HG03432 (cell line): ENCODE measurements around the gene GOSR2.

ENCODE experiments used
- ATAC-seq: cut with Tn5 transposase; IDR thresholded peaks from one replicate; pipeline ENCODE4 v1.9.1; 2021; ENCODE audit warnings: mild to moderate bottlenecking, moderate library complexity; ENCODE audit not compliant: unreplicated experiment

Gene GOSR2

GRCh38 chr17:46958041-46958591, 35.2 kb downstream of the GOSR2 start:
- no peak for ATAC-seq

- no peak for ATAC-seq
These were observed 37.2 kb downstream of the GOSR2 start for GRCh38 chr17:46960152-46960551.

GRCh38 chr17:46962374-46962790, 39.4 kb downstream of the GOSR2 start:
- ATAC-seq = no peak

GRCh38 chr17:46963571-46963970, 40.6 kb downstream of the GOSR2 start:
- ATAC-seq = no peak

- ATAC-seq = no peak
These were observed 41.6 kb downstream of the GOSR2 start for GRCh38 chr17:46964315-46965265.

- ATAC-seq = no peak
These were observed 45.4 kb downstream of the GOSR2 start for GRCh38 chr17:46968224-46968834.

- ATAC-seq = no peak
These were observed 45.9 kb downstream of the GOSR2 start for GRCh38 chr17:46968896-46969295.

- no peak for ATAC-seq
These were observed 48.8 kb downstream of the GOSR2 start for GRCh38 chr17:46971647-46972300.

GRCh38 chr17:46972346-46972745, 49.4 kb downstream of the GOSR2 start:
- no peak for ATAC-seq

- no peak for ATAC-seq
These were observed 51.1 kb downstream of the GOSR2 start for GRCh38 chr17:46974086-46974485.

GRCh38 chr17:46975287-46975686, 52.3 kb downstream of the GOSR2 start:
- no peak for ATAC-seq

- no peak for ATAC-seq
These were observed 53.8 kb downstream of the GOSR2 start for GRCh38 chr17:46976626-46977270.

- no peak for ATAC-seq
These were observed 54.4 kb downstream of the GOSR2 start for GRCh38 chr17:46977348-46977747.

- no peak for ATAC-seq
These were observed 55.0 kb downstream of the GOSR2 start for GRCh38 chr17:46977750-46978488.

- no peak for ATAC-seq
These were observed 55.7 kb downstream of the GOSR2 start for GRCh38 chr17:46978489-46979146.

- no peak for ATAC-seq
These were observed 56.3 kb downstream of the GOSR2 start, which contains the start of gene RPRML for GRCh38 chr17:46979147-46979863. Gene RPRML (minus strand): TSS chr17:46979253. CDS start chr17:46979007, 246 bp downstream.

GRCh38 chr17:46982577-46982976, 59.6 kb downstream of the GOSR2 start:
- no peak for ATAC-seq

- no peak for ATAC-seq
These were observed 60.8 kb downstream of the GOSR2 start for GRCh38 chr17:46983782-46984181.

GRCh38 chr17:46984341-46984740, 61.4 kb downstream of the GOSR2 start:
- no peak for ATAC-seq
